Measurements from ENCODE around the gene MBNL2. TPM values are rescaled to one million over a fixed set of nuclear protein-coding genes. Genes with fewer than 3 reads are reported as not detected.

The MBNL2 gene
- total RNA-seq, 2 experiments from 2014 or later: 2.7 to 7.4 TPM

GRCh38 chr13:97287047-97287383 is 64.9 kb downstream of the MBNL2 start:
- Histone ChIP-seq H3K9me3 (ENCODE audit: low read length) (no peaks in the 10 kb centered on the region), H3K79me2 (ENCODE audit: insufficient read depth, low read depth, low read length) (no peaks in the 10 kb centered on the region), H3K27ac (ENCODE audit: low read depth, low read length, poor library complexity, severe bottlenecking) (no peak overlapping the region), H2AFZ (ENCODE audit: low read length) (no peak overlapping the region), H3K4me1 (ENCODE audit: insufficient read depth, low read length, poor library complexity, severe bottlenecking) (no peaks in the 10 kb centered on the region), H3K36me3 (ENCODE audit: insufficient read depth, low read length) (no peaks in the 10 kb centered on the region), H3K4me3 (ENCODE audit: low read depth, low read length, poor library complexity, severe bottlenecking) (no peak overlapping the region), H3K4me2 (ENCODE audit: low read length) (no peak overlapping the region), H3K9me2 (ENCODE audit: insufficient read depth, low read length) (no peaks in the 10 kb centered on the region), H4K20me1 (ENCODE audit: insufficient read depth, low read length) (no peaks in the 10 kb centered on the region)
- DNase-seq (ENCODE audit: low spot score): no peak
- TF ChIP-seq EZH2phosphoT487 (IDR thresholded peaks at IDR 0.05; ENCODE audit: borderline replicate concordance, low read depth, low read length): no peak
- TF ChIP-seq, protein P1, sequence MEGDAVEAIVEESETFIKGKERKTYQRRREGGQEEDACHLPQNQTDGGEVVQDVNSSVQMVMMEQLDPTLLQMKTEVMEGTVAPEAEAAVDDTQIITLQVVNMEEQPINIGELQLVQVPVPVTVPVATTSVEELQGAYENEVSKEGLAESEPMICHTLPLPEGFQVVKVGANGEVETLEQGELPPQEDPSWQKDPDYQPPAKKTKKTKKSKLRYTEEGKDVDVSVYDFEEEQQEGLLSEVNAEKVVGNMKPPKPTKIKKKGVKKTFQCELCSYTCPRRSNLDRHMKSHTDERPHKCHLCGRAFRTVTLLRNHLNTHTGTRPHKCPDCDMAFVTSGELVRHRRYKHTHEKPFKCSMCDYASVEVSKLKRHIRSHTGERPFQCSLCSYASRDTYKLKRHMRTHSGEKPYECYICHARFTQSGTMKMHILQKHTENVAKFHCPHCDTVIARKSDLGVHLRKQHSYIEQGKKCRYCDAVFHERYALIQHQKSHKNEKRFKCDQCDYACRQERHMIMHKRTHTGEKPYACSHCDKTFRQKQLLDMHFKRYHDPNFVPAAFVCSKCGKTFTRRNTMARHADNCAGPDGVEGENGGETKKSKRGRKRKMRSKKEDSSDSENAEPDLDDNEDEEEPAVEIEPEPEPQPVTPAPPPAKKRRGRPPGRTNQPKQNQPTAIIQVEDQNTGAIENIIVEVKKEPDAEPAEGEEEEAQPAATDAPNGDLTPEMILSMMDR (conservative IDR thresholded peaks at IDR 0.05; ENCODE audit: low read length): no peak
- BruUV-seq (replicated peaks): no TSS peak
- ChIA-PET CTCF (ENCODE audit: unreplicated experiment) (no interaction called here), POLR2A (interaction anchor here (0.7 kb wide), 2 partner anchors 14 to 87 kb away, joined by 3 to 5 read pairs; no protein-coding TSS in a partner anchor)
- intact Hi-C loops (cut with micrococcal nuclease; ENCODE audit: unreplicated experiment): no loop called here

DNA sequence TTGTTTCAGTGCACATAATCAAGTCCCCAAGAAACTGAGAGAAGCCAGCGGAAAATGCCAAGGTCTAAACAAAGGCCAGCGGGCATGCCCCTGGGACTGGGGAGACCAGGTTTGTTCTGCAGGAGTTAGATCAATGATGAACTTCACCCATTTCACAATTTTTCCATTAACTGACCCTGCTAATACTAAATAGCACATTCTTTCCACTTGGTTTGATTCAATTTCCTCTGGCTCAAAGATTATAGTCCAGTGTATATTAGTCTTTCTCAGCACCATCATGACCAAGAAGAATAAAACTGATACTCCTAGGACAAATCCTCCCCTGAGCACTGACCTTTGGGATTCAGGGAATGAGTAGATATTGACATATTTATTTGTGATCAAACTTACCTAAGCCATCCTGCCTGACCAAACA is 66.4 kb downstream of the MBNL2 start:
- H3K79me2 ChIP-seq (ENCODE audit: insufficient read depth, low read depth, low read length): no peaks in the 10 kb centered on the region
- H3K36me3 ChIP-seq (ENCODE audit: insufficient read depth, low read length): no peaks in the 10 kb centered on the region
- no TSS peak for BruUV-seq (replicated peaks)
- ChIA-PET POLR2A (no interaction called here), CTCF (ENCODE audit: unreplicated experiment) (no interaction called here)
- DNase-seq (ENCODE audit: low spot score): no peak
- H2AFZ ChIP-seq (ENCODE audit: low read length): no peak overlapping the region
- no peak overlapping the region for H3K4me3 ChIP-seq (ENCODE audit: low read depth, low read length, poor library complexity, severe bottlenecking)
- no peak overlapping the region for H3K4me2 ChIP-seq (ENCODE audit: low read length)
- no peaks in the 10 kb centered on the region for H3K9me3 ChIP-seq (ENCODE audit: low read length)
- H3K9me2 ChIP-seq (ENCODE audit: insufficient read depth, low read length): no peaks in the 10 kb centered on the region
- no peaks in the 10 kb centered on the region for H3K4me1 ChIP-seq (ENCODE audit: insufficient read depth, low read length, poor library complexity, severe bottlenecking)
- no peaks in the 10 kb centered on the region for H4K20me1 ChIP-seq (ENCODE audit: insufficient read depth, low read length)
- no peak overlapping the region for H3K27ac ChIP-seq (ENCODE audit: low read depth, low read length, poor library complexity, severe bottlenecking)
- TF ChIP-seq, protein P1 (conservative IDR thresholded peaks at IDR 0.05; ENCODE audit: low read length): no peak
- TF ChIP-seq EZH2phosphoT487 (IDR thresholded peaks at IDR 0.05; ENCODE audit: borderline replicate concordance, low read depth, low read length): no peak
- intact Hi-C loops (cut with micrococcal nuclease; ENCODE audit: unreplicated experiment): no loop called here

DNA sequence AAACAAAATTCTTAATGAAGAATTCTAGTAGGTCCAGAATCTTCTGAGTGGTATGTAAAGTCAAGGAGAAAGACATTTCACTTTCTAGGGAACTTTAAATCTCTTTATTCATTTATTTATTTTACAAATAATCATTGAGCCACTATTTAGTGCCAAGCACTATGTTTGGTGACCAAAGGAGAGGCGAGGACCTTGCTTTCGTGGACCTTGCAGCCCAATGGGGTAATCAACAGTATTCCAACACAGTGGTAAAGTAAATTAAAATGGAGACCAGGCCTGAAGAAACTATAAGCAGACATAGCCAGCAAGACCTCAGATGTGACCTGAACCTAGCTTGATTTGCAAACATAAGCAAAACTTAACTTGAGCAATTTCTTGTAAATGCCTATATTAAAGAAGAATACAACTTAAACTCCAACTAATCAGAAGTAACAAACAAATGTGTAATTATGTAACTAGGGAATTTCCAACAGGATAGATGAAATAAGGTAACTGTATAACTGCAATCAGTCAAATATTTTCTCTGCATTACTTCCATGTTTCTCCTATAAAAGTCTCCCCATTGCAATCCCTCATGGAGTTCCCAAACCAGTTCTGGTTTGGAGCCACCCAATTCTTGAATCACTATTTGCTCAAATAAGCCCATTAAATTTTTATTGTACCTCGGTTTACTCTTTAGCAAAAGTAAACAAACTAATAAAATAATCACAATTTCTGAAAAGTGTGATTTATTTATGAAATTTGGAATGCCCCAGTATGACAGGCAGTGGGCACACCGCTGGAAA is 67.6 kb downstream of the MBNL2 start:
- no TSS peak for BruUV-seq (replicated peaks)
- POLR2A ChIA-PET: no interaction called here
- no peak for TF ChIP-seq EZH2phosphoT487 (IDR thresholded peaks at IDR 0.05; ENCODE audit: borderline replicate concordance, low read depth, low read length)
- TF ChIP-seq, protein P1 (conservative IDR thresholded peaks at IDR 0.05; ENCODE audit: low read length): no peak
- no peak overlapping the region for H3K27ac ChIP-seq (ENCODE audit: low read depth, low read length, poor library complexity, severe bottlenecking)
- no peaks in the 10 kb centered on the region for H3K79me2 ChIP-seq (ENCODE audit: insufficient read depth, low read depth, low read length)
- intact Hi-C loops (cut with micrococcal nuclease; ENCODE audit: unreplicated experiment): no loop called here
- no peaks in the 10 kb centered on the region for H3K9me3 ChIP-seq (ENCODE audit: low read length)
- H3K36me3 ChIP-seq (ENCODE audit: insufficient read depth, low read length): no peaks in the 10 kb centered on the region
- no peak overlapping the region for H3K4me3 ChIP-seq (ENCODE audit: low read depth, low read length, poor library complexity, severe bottlenecking)
- no peaks in the 10 kb centered on the region for H3K9me2 ChIP-seq (ENCODE audit: insufficient read depth, low read length)
- CTCF ChIA-PET (ENCODE audit: unreplicated experiment): no interaction called here
- H3K4me2 ChIP-seq (ENCODE audit: low read length): no peak overlapping the region
- no peak for DNase-seq (ENCODE audit: low spot score)
- H2AFZ ChIP-seq (ENCODE audit: low read length): no peak overlapping the region
- no peaks in the 10 kb centered on the region for H3K4me1 ChIP-seq (ENCODE audit: insufficient read depth, low read length, poor library complexity, severe bottlenecking)
- H4K20me1 ChIP-seq (ENCODE audit: insufficient read depth, low read length): no peaks in the 10 kb centered on the region

Measured in OCI-LY7 (cell line).